Vagina (tissue), 2 donors: Measurements from ENCODE around the gene PCDHGA9. TPM values are rescaled to one million over a fixed set of nuclear protein-coding genes. Genes with fewer than 3 reads are reported as not detected.

Source experiments
- DNase-seq, 2 donors: peaks; one replicate each; pipeline ENCODE4 v3.0.0-alpha.2; 2017; ENCODE audit errors: extremely low spot score in 2 of 2
- H3K27ac ChIP-seq: fragments of 200-600 bp; sonication (generic); one replicate; pipeline ENCODE4 v1.5.1; 2019
- H3K27me3 ChIP-seq: fragments of 200-600 bp; sonication (generic); one replicate; pipeline ENCODE4 v1.5.1; 2019
- H3K36me3 ChIP-seq, 2 donors: fragments of 200-600 bp; sonication (generic); one replicate each; pipeline ENCODE4 v1.5.1; 2017 to 2019
- H3K4me1 ChIP-seq: fragments of 200-600 bp; sonication (generic); one replicate; pipeline ENCODE4 v1.5.1; 2019
- H3K4me3 ChIP-seq, 2 donors: fragments of 200-600 bp; sonication (generic); 1 replicate in 1 of 2; 2 replicates in 1 of 2; pipeline ENCODE4 v1.5.1; 2016 to 2019
- H3K9me3 ChIP-seq: fragments of 200-600 bp; sonication (generic); one replicate; pipeline ENCODE4 v1.5.1; 2019
- CTCF ChIP-seq, 3 experiments: fragments of 450-650 bp in 2 of 3; fragments of 200-600 bp in 1 of 3; sonication (generic) in 1 of 3; IDR thresholded peaks; one replicate each; pipeline ENCODE4 v1.5.1; 2017 to 2019; ENCODE audit warnings: antibody characterized with exemption in 3 of 3, mild to moderate bottlenecking in 2 of 3, moderate library complexity in 2 of 3
- POLR2A ChIP-seq, 2 donors: fragments of 450-650 bp; IDR thresholded peaks; one replicate each; pipeline ENCODE4 v1.6.1; 2017; ENCODE audit warnings: antibody characterized with exemption in 2 of 2, mild to moderate bottlenecking in 2 of 2, moderate library complexity in 2 of 2
- POLR2AphosphoS5 ChIP-seq, 2 donors: sonication (generic); formaldehyde crosslinking; IDR thresholded peaks; one replicate each; pipeline ENCODE4 v1.9.0; 2017; ENCODE audit warnings: antibody characterized with exemption in 2 of 2, mild to moderate bottlenecking in 2 of 2, low read depth in 1 of 2; ENCODE audit not compliant: insufficient read depth in 1 of 2
- intact Hi-C: fragments of 100-400 bp; cut with DNase I; formaldehyde crosslinking; loops from one replicate; pipeline ENCODE4 v1.15.1; 2023
- total RNA-seq: library from RNA; depleted of rRNA; stranded (reverse); fragments of >200 nt; gene quantifications from one replicate; pipeline ENCODE4 v1.2.3, GENCODE V29; 2016

The PCDHGA9 gene
- total RNA-seq, 1 donor from 2014 or later = 8.8 TPM

DNA sequence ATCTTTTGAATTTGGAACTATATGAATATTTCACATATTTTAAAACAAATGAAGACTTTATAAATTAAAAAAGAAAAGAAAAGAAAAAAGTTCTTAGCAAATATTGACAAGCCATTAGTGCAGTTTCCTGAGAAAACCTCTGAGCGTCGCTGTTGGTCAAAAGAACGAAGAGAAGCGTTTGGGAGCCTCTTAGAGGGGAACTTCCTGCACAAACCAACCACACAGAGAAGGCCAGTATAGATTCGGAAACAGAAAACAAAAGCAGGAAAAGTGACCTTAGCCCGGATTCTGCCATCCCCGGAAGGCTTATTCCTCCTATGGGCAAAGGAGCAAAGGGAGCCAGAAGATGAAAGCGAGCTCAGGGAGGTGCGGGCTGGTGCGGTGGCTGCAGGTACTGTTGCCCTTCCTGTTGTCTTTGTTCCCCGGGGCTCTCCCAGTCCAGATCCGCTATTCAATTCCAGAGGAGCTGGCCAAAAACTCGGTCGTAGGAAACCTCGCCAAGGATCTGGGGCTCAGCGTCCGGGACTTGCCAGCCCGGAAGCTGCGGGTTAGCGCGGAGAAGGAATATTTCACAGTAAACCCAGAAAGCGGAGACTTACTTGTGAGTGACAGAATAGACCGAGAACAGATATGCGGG is 42.7 kb upstream of the PCDHGA9 start, which contains the start of gene PCDHGB2:
Gene PCDHGB2 (plus strand): TSS at position 205 of the 637 bp plus-strand sequence. CDS start 142 bp downstream, at position 347.
- Histone ChIP-seq H3K27me3 (no peaks in the 10 kb centered on the region), H3K4me3 (peak within 1 kb of the TSS in 1 of 2 donors; percentile 11), H3K27ac (no peak within 1 kb of the TSS), H3K36me3 (no peaks in the 10 kb centered on the region), H3K4me1 (no peaks in the 10 kb centered on the region), H3K9me3 (peaks cover 67% of the 10 kb centered on the region)
- DNase-seq = no peak
- intact Hi-C loops = no loop called here
- no peak for TF ChIP-seq POLR2A (IDR thresholded peaks at IDR 0.05)
- TF ChIP-seq POLR2AphosphoS5 (IDR thresholded peaks at IDR 0.05; ENCODE audit: insufficient read depth in 1 of 2, low read depth in 1 of 2) = no peak
- no peak for TF ChIP-seq CTCF (IDR thresholded peaks at IDR 0.05)

GRCh38 chr5:141360685-141361084 is 41.9 kb upstream of the PCDHGA9 start:
- Histone ChIP-seq H3K36me3 (no peaks in the 10 kb centered on the region), H3K27ac (no peak overlapping the region), H3K9me3 (peaks cover 67% of the 10 kb centered on the region), H3K4me1 (no peaks in the 10 kb centered on the region), H3K27me3 (no peaks in the 10 kb centered on the region), H3K4me3 (no peak overlapping the region)
- TF ChIP-seq POLR2AphosphoS5 (IDR thresholded peaks at IDR 0.05; ENCODE audit: insufficient read depth in 1 of 2, low read depth in 1 of 2) = no peak
- no peak for TF ChIP-seq POLR2A (IDR thresholded peaks at IDR 0.05)
- TF ChIP-seq CTCF (IDR thresholded peaks at IDR 0.05) = no peak
- intact Hi-C loops = no loop called here
- DNase-seq = no peak

DNA sequence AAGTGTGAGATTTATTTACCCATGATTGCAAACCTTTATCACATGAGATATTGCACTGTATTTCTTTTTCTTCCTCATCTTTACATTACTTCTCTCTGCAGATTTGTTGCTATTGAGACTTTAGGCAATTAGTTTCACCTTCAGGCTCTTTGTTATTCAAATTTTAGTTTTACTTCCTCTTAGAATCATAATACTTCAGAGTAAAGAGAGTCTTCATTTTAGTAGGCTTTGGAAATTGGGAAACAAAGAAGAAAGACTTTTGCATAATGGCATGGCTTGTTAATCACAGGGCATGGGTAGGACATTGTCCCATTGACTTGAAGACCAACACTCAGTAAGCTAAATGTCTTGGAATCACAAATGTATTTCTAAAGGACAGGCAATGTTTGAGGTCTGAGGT is 39.9 kb upstream of the PCDHGA9 start:
- intact Hi-C loops = no loop called here
- H3K4me3 ChIP-seq = no peak overlapping the region
- H3K9me3 ChIP-seq = peaks cover 68% of the 10 kb centered on the region
- no peaks in the 10 kb centered on the region for H3K36me3 ChIP-seq
- TF ChIP-seq POLR2A (IDR thresholded peaks at IDR 0.05) (no peak), POLR2AphosphoS5 (IDR thresholded peaks at IDR 0.05; ENCODE audit: insufficient read depth in 1 of 2, low read depth in 1 of 2) (no peak), CTCF (IDR thresholded peaks at IDR 0.05) (no peak)
- no peak for DNase-seq
- H3K4me1 ChIP-seq = no peaks in the 10 kb centered on the region
- H3K27me3 ChIP-seq = no peaks in the 10 kb centered on the region
- no peak overlapping the region for H3K27ac ChIP-seq

DNA sequence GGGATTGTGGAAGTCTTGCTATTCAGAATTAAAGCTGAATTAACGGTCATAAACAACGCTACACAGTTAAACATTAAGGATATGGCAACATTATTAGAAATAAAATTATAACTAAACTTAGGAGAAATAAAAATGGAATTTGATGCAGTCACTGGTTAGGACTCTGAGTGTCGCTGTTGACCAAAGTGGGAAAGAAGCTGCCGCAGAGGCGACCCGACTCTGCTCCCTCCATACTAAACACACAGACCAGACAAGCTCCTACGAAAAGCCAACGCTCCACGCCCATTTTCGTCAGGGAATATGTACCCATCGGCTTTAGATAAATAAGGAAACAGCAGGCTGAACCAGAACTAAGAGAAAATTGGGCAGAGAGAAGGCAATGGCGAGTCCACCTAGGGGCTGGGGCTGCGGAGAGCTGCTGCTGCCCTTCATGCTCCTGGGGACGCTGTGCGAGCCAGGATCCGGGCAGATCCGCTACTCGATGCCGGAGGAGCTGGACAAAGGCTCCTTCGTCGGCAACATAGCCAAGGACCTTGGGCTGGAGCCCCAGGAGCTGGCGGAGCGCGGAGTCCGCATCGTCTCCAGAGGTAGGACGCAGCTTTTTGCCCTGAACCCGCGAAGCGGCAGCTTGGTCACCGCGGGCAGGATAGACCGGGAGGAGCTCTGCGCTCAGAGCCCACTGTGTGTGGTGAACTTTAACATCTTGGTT is 38.5 kb upstream of the PCDHGA9 start, which contains the start of gene PCDHGA5:
Gene PCDHGA5 (plus strand): TSS at position 211 of the 709 bp plus-strand sequence. CDS start 169 bp downstream, at position 380.
- intact Hi-C loops = no loop called here
- H3K36me3 ChIP-seq = no peaks in the 10 kb centered on the region
- no peaks in the 10 kb centered on the region for H3K4me1 ChIP-seq
- DNase-seq = no peak
- H3K27ac ChIP-seq = no peak within 1 kb of the TSS
- peak within 1 kb of the TSS in 1 of 2 donors; percentile 1 for H3K4me3 ChIP-seq
- H3K9me3 ChIP-seq = peaks cover 68% of the 10 kb centered on the region
- H3K27me3 ChIP-seq = no peaks in the 10 kb centered on the region
- no peak for TF ChIP-seq POLR2AphosphoS5 (IDR thresholded peaks at IDR 0.05; ENCODE audit: insufficient read depth in 1 of 2, low read depth in 1 of 2)
- TF ChIP-seq CTCF (IDR thresholded peaks at IDR 0.05) = no peak
- TF ChIP-seq POLR2A (IDR thresholded peaks at IDR 0.05) = no peak
